ENCODE measurements around the gene EZR. TPM values are rescaled to one million over a fixed set of nuclear protein-coding genes. Genes with fewer than 3 reads are reported as not detected.

The EZR gene
- polyA plus RNA-seq, 1 donor, result 270 TPM

DNA sequence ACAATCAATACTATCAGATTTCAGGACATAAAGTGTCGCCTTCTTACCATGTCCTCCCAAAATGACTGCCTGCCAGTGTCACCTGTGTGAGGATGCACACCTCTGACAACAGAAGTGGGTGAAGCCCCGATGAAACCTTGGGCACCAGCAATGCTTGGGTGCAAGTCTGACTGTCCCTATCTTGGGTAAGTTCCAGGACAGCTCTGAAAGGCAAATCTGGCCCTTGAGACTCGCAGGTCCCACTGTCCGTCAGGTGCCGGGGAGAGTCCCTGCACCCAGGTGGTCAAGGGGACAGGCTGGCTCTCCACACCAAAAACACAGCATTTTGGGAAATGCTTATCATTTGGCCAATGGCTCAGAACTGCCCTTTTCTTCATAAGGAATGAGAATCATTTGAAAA is 43.3 kb downstream of the EZR start:
- no peak for DNase-seq
- Histone ChIP-seq H3K36me3 (ENCODE audit: control insufficient read depth, insufficient read depth, low read length) (peaks cover 79% of the 10 kb centered on the region), H3K27me3 (ENCODE audit: control insufficient read depth, insufficient read depth, low read length) (no peaks in the 10 kb centered on the region), H3K4me1 (ENCODE audit: control insufficient read depth, insufficient read depth, low read length) (peaks cover 62% of the 10 kb centered on the region), H3K9me3 (ENCODE audit: control insufficient read depth, low read depth, low read length) (no peaks in the 10 kb centered on the region), H3K4me3 (ENCODE audit: low read length) (no peak overlapping the region), H3K27ac (ENCODE audit: low read length) (peak overlapping the region; percentile 8)
- WGBS (ENCODE audit: insufficient coverage, low lambda C conversion rate), result 100% methylated on average over 1 of the region's 5 CpGs

DNA sequence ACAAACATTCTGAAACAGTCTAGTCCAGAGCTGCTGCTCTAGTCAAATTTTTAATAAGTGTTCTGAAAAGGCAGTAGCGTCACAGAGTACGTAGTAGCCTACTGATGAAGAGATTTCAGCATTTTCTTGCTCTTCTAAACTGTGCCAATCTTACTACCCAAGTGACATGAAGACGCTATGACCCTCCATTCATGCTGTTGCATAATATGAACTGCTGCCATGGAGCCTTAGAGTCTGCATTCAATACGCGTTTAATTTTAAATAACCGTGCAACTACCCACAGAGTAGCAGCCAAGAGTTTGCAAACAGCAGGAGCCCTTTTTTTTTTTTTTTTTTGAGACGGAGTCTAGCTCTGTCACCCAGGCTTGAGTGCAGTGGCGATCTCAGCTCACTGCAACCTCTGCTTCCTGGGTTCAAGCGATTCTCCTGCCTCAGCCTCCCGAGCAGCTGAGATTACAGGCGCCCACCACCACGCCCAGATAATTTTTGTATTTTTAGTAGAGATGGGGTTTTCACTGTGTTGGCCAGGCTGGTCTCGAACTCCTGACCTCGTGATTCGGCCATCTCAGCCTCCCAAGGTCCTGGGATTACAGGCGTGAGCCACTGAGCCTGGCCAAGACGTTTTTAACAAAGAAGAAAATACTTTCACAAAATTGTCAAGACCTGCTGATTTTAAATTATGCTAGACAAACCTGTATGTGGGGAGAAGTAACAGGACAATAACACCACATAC is 44.3 kb downstream of the EZR start:
- DNase-seq, result no peak
- Histone ChIP-seq H3K27me3 (ENCODE audit: control insufficient read depth, insufficient read depth, low read length) (no peaks in the 10 kb centered on the region), H3K27ac (ENCODE audit: low read length) (peak overlapping the region; percentile 81), H3K4me3 (ENCODE audit: low read length) (no peak overlapping the region), H3K9me3 (ENCODE audit: control insufficient read depth, low read depth, low read length) (no peaks in the 10 kb centered on the region), H3K36me3 (ENCODE audit: control insufficient read depth, insufficient read depth, low read length) (peaks cover 83% of the 10 kb centered on the region), H3K4me1 (ENCODE audit: control insufficient read depth, insufficient read depth, low read length) (peaks cover 62% of the 10 kb centered on the region)
- WGBS (ENCODE audit: insufficient coverage, low lambda C conversion rate), result 80% methylated on average over 3 of the region's 17 CpGs

DNA sequence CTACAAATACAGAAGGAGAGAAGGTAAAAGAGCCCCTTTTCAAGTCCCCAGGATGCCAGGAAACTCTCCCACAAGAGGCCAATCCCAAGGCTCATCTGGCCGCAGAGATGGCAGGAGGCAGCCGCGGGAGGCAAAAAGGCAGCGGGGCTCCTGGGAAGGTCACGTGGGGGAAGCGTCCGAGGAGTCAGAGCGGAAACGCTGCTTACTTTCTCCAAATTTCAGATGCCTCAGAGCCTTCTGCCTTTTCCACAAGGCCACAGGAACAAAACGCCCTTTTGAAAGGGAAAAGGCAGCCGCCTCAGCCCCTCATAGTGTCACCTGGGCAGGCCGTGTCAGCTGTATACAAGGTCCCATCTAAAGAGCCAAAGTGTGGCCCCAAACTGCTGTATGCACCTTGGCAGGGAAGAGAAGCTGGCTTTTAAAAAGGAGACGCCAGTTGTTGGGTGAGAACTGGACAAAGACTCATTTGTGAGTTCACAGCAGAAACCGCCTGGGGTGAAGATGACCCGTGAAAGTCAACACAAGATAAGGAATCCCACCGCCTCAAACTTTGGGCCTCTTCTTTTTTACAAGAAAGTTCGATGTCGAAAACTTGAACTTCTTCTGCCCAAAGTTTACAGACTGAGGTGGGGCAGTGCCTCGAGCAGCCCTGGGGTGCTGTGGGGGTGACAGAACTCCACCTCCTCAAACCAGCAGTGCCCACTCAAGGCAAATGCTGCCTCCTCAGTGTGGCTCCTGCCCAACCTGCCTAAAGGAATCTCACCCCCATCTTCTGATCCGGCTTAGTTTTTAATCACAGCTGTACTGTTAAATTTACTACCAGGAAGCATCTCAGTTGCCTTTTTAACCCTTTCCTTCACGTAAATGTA is 45.4 kb downstream of the EZR start:
- DNase-seq, result no peak
- peaks cover 57% of the 10 kb centered on the region for H3K4me1 ChIP-seq (ENCODE audit: control insufficient read depth, insufficient read depth, low read length)
- H3K27me3 ChIP-seq (ENCODE audit: control insufficient read depth, insufficient read depth, low read length), result no peaks in the 10 kb centered on the region
- WGBS (ENCODE audit: insufficient coverage, low lambda C conversion rate), result 30% methylated on average over 4 of the region's 21 CpGs
- H3K36me3 ChIP-seq (ENCODE audit: control insufficient read depth, insufficient read depth, low read length), result peaks cover 87% of the 10 kb centered on the region
- H3K27ac ChIP-seq (ENCODE audit: low read length), result peak overlapping the region; percentile 81
- H3K9me3 ChIP-seq (ENCODE audit: control insufficient read depth, low read depth, low read length), result no peaks in the 10 kb centered on the region
- H3K4me3 ChIP-seq (ENCODE audit: low read length), result no peak overlapping the region

DNA sequence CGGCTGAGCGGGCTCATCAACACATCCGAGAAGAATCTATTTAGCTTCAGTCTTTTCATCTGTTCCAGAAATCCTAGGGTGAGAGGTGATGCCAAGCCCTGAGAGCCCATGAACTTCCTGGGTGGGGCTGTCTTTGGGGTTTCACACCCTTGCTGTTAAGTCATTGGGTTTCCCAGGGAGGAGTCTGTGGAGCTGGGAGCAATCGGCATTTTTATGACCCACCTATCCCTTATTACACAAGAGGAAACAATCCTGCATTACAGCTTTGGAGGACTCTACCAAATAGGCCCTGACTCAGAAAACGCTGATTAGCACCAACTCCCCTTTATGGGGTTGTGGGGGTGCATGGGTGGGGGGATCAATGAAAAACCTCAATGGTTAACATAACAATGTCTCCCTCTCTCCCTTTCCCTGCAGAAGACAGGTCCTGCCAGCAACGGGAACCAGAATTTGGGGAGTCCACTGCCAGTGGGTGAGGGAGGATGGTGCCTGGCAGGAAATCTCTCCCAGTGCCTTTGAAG is 46.3 kb downstream of the EZR start:
- Histone ChIP-seq H3K4me1 (ENCODE audit: control insufficient read depth, insufficient read depth, low read length) (peaks cover 49% of the 10 kb centered on the region), H3K27ac (ENCODE audit: low read length) (peak overlapping the region; percentile 81), H3K9me3 (ENCODE audit: control insufficient read depth, low read depth, low read length) (no peaks in the 10 kb centered on the region), H3K4me3 (ENCODE audit: low read length) (no peak overlapping the region), H3K36me3 (ENCODE audit: control insufficient read depth, insufficient read depth, low read length) (peaks cover 90% of the 10 kb centered on the region), H3K27me3 (ENCODE audit: control insufficient read depth, insufficient read depth, low read length) (no peaks in the 10 kb centered on the region)
- WGBS (ENCODE audit: insufficient coverage, low lambda C conversion rate), result no CpG with 5 or more reads among the region's 6 CpGs
- DNase-seq, result peak; percentile 91 to 95

DNA sequence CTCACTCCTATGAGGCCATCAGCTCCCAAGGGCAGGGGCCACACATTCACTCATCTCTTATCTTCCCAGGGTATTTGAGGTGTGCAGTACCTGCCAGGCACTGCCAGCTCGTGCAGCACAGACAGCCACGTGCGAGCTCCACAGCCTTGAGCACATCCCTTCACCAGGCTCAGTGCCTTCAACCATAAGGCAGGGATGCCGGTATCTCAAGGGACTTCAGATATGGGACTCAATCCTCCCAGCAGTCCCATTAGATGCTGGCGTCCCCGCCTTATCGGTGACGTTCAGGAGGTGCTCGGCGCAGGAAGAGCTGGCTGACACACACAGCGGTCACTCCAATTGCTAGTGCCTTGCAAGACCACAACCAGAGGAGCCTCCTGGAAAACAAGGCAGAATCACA is 47.0 kb downstream of the EZR start:
- peak overlapping the region; percentile 81 for H3K27ac ChIP-seq (ENCODE audit: low read length)
- no peak for DNase-seq
- H3K4me1 ChIP-seq (ENCODE audit: control insufficient read depth, insufficient read depth, low read length), result peaks cover 42% of the 10 kb centered on the region
- no peaks in the 10 kb centered on the region for H3K27me3 ChIP-seq (ENCODE audit: control insufficient read depth, insufficient read depth, low read length)
- H3K9me3 ChIP-seq (ENCODE audit: control insufficient read depth, low read depth, low read length), result no peaks in the 10 kb centered on the region
- H3K4me3 ChIP-seq (ENCODE audit: low read length), result no peak overlapping the region
- H3K36me3 ChIP-seq (ENCODE audit: control insufficient read depth, insufficient read depth, low read length), result peaks cover 90% of the 10 kb centered on the region
- no CpG with 5 or more reads among the region's 11 CpGs for WGBS (ENCODE audit: insufficient coverage, low lambda C conversion rate)

DNA sequence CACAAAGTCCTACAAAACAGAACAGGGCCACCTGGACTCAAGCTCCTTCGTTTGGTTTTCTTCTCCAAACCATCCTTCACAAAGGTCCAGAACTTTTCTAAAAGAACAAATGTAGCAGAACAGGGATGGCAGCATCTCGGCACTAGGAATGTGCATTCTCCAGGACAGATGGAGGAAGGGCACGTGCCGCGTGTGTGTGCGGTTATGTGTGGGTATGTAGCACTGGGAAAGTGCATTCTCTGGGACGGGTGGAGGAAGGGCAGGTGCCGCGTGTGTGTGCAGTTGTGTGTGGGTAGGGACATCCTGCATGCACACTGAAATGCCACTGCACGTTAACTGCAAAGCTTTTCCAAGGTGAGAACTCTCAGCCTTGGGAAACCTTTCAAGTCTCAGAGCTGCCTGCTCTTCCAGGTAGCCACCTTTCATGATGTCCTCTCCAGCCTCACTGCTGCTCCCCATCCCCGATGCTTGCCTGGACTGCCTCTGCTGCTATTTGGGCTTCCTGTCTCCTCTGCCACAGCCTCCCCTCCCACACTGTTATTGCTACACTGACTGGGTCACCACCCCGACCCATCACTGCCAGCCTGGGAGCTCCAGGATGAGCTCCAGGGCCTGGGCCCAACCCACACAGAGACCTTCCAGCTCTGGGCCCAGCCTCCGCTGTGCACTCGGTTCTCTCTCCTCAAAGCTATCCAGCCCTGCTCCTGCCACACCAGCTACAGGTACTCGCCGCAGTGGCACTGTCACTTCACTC is 47.6 kb downstream of the EZR start:
- no peaks in the 10 kb centered on the region for H3K27me3 ChIP-seq (ENCODE audit: control insufficient read depth, insufficient read depth, low read length)
- H3K4me1 ChIP-seq (ENCODE audit: control insufficient read depth, insufficient read depth, low read length), result peaks cover 41% of the 10 kb centered on the region
- DNase-seq, result no peak
- 100% methylated on average over 2 of the region's 16 CpGs for WGBS (ENCODE audit: insufficient coverage, low lambda C conversion rate)
- no peak overlapping the region for H3K4me3 ChIP-seq (ENCODE audit: low read length)
- H3K9me3 ChIP-seq (ENCODE audit: control insufficient read depth, low read depth, low read length), result no peaks in the 10 kb centered on the region
- peak overlapping the region; percentile 81 for H3K27ac ChIP-seq (ENCODE audit: low read length)
- H3K36me3 ChIP-seq (ENCODE audit: control insufficient read depth, insufficient read depth, low read length), result peaks cover 90% of the 10 kb centered on the region

DNA sequence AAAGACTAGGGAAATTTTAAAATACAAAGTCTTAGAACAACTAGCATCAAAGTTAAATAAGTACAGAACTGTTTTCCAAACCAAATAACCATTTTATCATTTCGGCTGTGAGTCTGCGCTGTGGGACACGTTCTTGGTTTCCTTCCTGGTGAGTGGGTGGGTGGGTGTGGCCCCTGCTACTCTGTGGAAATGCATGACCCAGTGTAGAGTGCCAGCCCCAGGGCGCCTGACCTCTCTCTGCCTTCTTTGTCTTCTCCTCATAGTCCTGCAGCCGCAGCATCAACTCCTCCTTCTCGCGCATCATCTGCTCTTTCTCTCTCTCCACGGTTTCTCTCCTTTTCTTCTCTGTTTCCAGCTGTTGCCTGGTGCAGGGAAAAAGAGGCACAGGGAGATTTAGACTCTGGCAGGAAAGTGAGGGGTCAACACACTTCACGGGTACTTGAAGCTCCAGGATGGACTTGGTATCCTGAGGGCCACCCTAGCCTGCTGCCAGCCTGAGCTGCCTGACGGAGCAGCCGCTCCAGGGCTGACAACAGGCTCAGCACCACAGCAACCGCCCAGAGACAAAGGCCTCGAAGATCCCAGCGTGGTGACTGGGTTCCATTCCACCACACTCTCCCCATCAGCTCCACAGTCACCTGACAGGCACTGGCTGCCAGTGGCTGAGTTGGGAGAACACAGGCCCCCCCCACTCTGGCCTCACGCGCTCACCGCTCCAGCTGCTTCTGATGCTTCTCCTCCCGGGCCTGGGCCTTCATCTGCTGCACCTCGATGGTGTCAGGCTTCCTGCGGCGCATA is 48.4 kb downstream of the EZR start:
- no peaks in the 10 kb centered on the region for H3K9me3 ChIP-seq (ENCODE audit: control insufficient read depth, low read depth, low read length)
- no peak for DNase-seq
- peaks cover 90% of the 10 kb centered on the region for H3K36me3 ChIP-seq (ENCODE audit: control insufficient read depth, insufficient read depth, low read length)
- H3K27me3 ChIP-seq (ENCODE audit: control insufficient read depth, insufficient read depth, low read length), result no peaks in the 10 kb centered on the region
- peaks cover 38% of the 10 kb centered on the region for H3K4me1 ChIP-seq (ENCODE audit: control insufficient read depth, insufficient read depth, low read length)
- H3K4me3 ChIP-seq (ENCODE audit: low read length), result no peak overlapping the region
- H3K27ac ChIP-seq (ENCODE audit: low read length), result peak overlapping the region; percentile 81
- WGBS (ENCODE audit: insufficient coverage, low lambda C conversion rate), result 90% methylated on average over 4 of the region's 21 CpGs

DNA sequence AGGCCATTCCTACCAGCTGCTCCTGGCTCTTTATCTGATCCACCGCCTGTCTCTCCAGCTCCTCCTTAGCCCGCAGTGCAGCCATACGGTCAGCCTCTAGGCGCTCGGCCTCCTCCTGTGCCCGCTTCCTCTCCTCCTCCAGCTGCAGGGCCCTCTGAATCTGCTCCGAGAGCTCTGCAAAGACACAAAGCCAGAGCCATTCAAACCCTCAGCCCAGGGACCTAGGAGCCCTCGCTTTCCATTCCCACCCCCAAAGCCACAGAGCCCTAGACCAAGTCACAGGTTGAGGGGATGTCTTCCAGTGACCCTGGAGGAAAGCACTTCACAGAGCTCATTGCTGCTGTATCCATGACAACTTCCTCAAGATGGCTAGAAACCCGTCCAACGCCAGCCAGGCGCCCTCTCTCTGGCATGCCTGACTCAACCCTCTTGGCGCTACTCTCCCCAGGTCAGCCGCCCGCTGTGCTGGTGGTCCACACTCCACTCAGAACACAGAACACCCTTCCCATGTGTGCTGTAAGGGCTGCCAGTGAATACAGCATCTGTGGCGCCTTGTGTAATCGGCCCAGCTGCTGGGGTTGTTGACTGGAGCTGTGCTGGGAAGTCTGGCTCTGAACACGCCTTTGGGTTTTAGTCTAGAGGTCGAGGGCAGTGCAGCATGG is 49.3 kb downstream of the EZR start:
- Histone ChIP-seq H3K27ac (ENCODE audit: low read length) (peak overlapping the region; percentile 25), H3K27me3 (ENCODE audit: control insufficient read depth, insufficient read depth, low read length) (no peaks in the 10 kb centered on the region), H3K4me3 (ENCODE audit: low read length) (no peak overlapping the region), H3K36me3 (ENCODE audit: control insufficient read depth, insufficient read depth, low read length) (peaks cover 90% of the 10 kb centered on the region), H3K9me3 (ENCODE audit: control insufficient read depth, low read depth, low read length) (no peaks in the 10 kb centered on the region), H3K4me1 (ENCODE audit: control insufficient read depth, insufficient read depth, low read length) (peaks cover 40% of the 10 kb centered on the region)
- no peak for DNase-seq
- WGBS (ENCODE audit: insufficient coverage, low lambda C conversion rate), result no CpG with 5 or more reads among the region's 18 CpGs

DNA sequence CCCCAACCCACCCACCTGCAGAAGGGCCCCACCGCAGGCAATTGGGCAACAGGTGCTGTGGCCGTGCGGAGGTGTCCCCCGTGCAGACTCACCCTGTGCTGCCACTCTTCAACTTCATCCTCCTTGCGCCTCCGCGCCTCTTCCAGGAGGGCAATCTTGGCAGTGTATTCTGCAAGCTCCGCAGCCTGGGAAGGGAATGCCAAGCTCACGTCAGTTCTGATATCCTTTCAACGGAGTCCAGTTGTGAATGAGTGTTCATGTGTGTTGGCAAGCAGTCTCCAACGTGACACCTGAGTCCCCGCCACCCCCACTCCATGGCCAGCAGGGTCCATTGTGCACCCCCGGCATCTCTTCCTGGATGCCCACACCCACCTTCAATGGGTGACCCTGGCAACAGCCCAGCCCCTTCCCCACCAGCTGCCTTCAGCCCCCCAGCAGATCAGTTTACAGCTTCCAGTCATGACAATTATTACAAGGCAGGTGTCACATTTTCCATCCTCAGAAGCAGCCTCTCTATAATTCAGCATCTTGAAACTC is 49.9 kb downstream of the EZR start:
- Histone ChIP-seq H3K4me1 (ENCODE audit: control insufficient read depth, insufficient read depth, low read length) (peaks cover 42% of the 10 kb centered on the region), H3K4me3 (ENCODE audit: low read length) (no peak overlapping the region), H3K27me3 (ENCODE audit: control insufficient read depth, insufficient read depth, low read length) (no peaks in the 10 kb centered on the region), H3K36me3 (ENCODE audit: control insufficient read depth, insufficient read depth, low read length) (peaks cover 91% of the 10 kb centered on the region), H3K27ac (ENCODE audit: low read length) (no peak overlapping the region), H3K9me3 (ENCODE audit: control insufficient read depth, low read depth, low read length) (no peaks in the 10 kb centered on the region)
- no peak for DNase-seq
- whole genome bisulfite sequencing (ENCODE audit: insufficient coverage, low lambda C conversion rate), result no CpG with 5 or more reads among the region's 13 CpGs

Measured in large intestine (tissue), 3 donors.